ENCODE measurements around the gene AK4. TPM values are rescaled to one million over a fixed set of nuclear protein-coding genes. Genes with fewer than 3 reads are reported as not detected.
A peak's percentile ranks its signal among the peaks of the same experiment; 100 is the strongest.
"Not testable (repeated sequence)": the region's sequence is repeated elsewhere in the genome, so short reads cannot be mapped to it uniquely, and the experiment has no call there.

Gene AK4
- total RNA-seq, 1 experiment from 2014 or later, result 39.2 TPM

DNA sequence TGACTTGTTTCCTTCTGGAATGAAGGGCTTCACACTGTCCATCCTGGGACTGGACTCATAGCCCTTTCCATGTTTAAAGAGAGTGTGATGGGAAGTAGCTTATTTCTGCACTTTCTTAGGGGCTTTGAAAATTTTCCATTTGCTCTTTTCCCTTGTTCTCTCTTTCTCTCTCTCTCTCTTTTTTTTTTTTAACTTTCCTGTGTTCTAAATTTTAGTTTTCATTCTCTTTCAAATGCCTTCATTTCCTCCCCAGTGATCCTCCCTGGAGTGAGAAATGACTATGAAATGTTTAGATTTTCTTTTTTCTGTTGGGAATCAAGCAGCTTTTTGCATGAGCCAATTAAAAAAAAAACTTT lies 2.1 kb downstream of the AK4 start:
- no peak for DNase-seq (ENCODE audit: low read depth)

DNA sequence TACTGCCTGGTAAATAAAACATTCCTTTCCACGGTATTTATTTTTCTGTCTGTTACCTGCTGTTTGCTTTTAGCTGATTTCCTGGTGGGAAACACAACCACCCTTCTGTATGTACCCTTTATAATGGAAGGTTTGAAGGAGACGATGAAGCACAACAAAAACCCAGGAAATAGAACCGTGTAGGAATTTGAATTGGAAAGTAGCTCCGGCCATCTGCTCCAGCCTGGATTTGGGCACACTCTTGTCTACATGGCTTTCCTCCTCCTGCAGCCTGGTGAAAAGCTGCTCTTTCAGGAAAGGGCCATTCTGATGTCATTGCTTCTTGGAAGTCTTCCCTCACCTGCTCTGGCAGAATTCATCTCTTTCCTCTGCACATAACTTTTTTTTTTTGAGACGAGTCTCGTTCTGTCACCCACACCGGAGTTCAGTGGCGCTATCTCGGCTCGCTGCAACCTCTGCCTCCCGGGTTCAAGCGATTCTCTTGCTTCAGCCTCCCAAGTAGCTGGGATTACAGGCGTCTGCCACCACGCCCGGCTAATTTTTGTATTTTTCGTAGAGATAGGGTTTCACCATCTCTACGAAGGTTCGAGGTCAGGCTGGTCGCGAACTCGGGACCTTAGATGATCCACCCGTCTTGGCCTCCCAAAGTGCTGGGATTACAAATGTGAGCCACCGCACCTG lies 2.7 kb downstream of the AK4 start:
- DNase-seq (ENCODE audit: low read depth), result no peak

DNA sequence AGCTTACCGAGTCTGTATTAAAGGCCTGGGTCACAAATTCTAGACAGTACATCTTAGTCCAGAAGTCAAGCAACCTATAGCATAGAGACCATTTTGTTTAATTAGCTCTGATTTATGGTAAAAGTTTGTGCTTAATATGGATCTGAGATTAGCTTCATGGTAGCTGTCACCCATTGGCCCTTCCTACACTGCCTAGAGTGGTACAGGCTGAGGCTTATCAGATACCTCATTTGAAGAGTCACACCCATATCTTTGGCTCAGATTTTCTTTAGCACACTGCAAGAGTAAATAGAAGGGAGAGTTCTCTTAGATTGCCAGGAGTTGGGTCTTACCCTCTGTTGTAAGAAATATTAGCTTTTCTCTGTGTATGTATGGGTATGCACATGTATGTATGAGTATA lies 3.6 kb downstream of the AK4 start:
- no peak for DNase-seq (ENCODE audit: low read depth)

DNA sequence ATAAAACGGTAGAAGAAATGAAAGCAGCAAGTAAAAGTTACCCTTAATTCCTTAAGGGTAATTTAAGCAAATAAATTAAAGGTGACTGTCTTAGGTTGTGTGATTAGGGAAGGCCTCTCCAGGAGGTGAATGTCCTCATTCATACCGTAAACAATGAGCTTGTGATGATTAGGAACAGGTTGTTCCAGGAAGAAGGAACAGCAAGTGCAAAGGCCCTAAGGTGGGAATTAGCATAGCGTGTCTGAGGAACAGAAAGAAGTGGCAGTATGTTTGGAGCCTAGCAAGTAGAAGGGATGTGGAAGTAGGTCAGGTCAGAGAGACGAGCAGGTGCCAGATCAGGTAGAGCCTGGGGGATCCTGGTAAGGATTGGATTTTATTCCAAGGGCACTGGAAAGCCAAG lies 5.6 kb downstream of the AK4 start:
- DNase-seq (ENCODE audit: low read depth), result no peak

DNA sequence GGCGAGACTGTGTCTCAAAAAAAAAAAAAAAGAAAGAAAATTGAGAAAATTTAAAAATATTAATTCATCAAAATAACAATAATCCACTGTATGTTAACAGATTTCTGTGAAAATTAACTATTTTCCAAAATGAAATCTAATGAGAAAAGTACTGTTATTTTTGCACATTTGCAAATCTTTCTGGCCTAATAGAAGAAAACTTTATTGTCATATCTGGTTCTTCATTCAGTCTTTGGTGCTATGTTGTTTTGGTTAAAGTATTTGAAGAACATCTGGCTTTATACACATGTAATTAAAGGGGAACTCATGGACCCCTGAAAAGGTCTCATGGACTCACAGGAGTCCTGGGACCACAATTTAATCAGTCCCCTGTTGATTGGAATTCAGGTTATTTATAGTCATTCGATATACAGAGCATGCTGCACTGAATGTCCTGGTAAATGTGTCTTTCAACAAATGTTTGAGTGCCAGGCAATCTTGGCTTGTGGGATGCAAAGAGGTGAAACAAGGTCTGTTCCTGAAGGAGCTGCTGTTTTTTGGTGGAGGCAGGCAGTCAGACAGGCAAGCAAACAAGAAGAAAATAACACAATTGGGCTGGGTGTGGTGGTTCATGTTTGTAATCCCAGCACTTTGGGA lies 9.0 kb downstream of the AK4 start:
- DNase-seq (ENCODE audit: low read depth), result no peak

DNA sequence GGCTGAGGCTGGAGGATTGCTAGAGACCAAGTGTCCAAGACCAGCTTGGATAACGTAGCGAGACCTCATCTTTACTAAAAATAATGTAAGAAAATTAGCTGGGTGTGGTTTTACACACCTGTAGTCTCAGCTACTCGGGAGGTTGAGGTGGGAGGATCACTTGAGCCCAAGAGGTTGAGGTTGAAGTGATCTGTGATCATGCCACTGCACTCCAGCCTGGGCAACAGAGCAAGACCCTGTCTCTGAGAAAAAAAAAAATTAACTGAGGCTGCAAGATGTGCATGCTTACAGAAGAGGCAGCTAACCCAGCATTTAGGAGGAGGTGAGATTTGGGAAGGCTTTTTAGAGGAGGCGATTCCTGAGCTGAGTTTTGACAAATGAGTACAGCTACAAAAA lies 9.5 kb downstream of the AK4 start:
- no peak for DNase-seq (ENCODE audit: low read depth)

DNA sequence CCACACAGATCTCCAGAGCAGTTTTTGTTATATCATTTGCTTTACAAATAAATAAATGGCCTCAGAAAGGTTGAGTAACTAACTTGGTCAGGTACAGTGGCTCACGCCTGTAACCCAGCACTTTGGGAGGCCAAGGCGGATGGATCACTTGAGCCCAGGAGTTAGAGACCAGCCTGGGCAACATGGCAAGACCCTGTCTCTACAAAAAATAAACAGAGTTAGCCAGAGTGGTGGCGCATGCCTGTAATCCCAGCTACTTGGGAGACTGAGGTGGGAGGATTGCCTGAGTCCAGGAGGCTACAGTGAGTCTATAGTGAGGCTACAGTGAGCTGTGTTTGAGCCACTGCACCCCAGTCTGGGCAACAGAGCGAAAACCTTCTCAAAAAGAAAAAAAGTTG lies 11.3 kb downstream of the AK4 start:
- DNase-seq (ENCODE audit: low read depth), result not testable (repeated sequence)

DNA sequence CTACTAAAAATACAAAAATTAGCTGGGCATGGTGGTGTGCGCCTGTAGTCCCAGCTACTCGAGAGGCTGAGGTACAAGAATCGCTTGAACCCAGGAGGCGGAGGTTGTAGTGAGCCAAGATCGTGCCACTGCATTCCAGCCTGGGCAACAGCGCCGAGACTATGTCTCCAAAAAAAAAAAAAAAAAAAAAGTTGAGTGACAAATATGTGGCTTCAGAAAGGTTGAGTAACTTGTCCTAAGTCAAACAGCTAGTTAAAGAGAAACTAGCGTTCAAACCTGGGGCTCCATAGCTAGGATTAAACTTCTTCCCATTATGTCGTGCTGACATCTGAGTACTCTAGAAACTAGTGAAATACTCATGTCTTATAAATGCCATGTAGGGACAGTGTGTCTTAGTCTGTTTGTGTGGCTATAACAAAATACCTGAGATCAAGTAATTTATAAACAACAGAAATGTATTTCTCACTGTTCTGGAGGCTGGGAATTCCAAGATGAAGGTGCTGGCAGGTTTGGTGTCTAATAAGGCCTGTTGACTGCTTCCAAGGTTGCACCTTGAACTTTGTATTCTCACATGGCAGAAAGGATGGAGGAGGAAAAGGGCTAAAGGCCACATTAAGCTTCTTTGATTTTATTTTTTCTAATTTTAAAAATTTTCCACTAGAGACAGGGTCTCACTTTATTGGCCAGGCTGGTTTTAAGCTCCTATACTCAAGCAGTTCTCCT lies 12.0 kb downstream of the AK4 start:
- DNase-seq (ENCODE audit: low read depth), result no peak

DNA sequence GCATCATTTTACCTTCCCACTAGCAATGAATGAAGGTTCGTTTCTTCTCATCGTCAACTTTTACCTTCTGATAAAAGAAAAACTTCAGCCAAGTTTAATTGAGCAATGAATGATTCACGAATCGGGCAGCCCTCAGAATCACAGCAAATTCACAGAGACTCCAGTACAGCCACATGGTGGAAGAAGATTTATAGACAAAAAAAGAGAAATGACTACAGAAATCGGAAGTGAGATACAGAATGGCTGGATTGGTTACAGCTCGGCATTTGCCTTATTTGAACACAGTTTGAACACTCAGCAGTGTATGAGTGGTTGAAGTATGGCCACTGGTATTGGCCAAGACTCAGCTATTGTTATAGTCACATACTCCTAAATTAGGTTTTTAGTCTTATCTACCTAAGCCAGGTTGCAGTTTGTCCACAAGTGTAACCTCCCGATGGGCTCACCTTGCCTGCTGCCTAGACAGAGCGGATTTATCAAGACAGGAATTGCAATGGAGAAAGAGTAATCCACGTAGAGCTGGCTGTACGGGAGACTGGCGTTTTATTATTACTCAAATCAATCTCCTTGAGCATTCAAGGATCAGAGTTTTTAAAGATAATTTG lies 15.3 kb downstream of the AK4 start:
- DNase-seq (ENCODE audit: low read depth), result no peak

DNA sequence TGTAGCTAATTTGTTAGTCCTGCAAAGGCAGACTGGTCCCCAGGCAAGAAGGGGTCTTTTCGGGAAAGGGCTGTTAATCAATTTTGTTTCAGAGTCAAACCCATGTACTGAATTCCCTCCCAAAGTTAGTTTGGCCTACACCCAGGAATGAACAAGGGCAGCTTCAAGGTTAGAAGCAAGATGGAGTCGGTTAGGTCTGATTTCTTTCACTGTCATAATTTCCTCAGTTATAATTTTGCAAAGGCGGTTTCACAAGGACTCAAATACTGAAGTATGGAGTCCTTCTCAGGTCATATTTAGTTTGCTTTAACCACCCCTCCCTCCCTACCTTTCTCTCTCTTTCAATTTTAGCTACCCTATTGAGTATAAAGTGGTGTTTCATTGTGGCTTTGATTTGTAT lies 16.1 kb downstream of the AK4 start:
- DNase-seq (ENCODE audit: low read depth), result not testable (repeated sequence)

DNA sequence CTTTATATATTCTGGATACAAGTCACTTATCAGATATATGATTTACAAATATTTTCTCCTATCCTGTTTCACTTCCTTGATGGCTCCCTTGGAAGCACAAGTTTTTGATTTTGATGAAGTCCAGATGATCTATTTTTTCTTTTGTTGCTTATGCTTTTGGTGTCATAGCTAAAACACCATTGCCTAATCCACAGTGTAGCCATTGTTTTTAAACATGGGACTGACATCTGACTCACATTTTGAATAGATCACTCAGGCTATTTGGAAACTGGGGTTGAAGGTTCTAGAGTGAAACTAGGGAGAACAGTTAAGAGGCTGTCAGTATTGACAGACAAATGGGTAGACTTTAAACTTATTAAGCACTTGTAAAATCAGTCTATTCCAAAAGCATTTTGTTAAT lies 16.6 kb downstream of the AK4 start:
- no peak for DNase-seq (ENCODE audit: low read depth)

DNA sequence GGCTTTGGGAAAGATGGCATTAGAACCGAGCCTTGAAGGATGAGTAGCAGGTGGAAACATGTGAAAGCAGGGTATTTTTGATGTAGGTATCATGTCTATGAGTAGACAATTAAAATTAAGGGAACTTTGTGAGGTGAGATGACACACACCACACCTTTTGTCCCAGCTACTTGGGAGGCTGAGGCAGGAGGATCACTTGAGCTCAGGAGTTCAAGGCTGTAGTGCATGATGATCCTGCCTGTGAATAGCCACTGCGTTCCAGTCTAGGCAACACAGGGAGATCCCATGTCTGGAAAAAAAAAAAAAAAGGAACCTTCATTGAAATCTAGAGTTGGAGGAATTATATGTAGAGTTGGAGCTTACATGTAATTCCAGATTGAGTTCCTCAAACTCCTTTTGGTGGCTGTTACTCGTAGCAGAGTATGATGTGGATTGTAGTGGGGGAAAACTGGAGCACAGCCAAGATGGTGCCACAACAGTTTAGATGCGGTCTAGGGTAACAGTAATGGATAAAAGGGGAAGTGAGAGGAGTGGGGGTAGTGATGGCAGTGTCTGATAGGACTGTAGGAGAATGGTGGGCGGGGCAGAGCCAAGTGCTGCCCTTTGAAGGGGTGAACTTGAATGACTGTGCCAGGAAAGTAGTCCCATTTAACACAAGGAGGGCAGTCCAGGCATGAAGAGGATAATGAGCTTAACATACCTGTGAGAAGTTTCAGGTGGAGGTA lies 17.4 kb downstream of the AK4 start:
- DNase-seq (ENCODE audit: low read depth), result peak; percentile 28

DNA sequence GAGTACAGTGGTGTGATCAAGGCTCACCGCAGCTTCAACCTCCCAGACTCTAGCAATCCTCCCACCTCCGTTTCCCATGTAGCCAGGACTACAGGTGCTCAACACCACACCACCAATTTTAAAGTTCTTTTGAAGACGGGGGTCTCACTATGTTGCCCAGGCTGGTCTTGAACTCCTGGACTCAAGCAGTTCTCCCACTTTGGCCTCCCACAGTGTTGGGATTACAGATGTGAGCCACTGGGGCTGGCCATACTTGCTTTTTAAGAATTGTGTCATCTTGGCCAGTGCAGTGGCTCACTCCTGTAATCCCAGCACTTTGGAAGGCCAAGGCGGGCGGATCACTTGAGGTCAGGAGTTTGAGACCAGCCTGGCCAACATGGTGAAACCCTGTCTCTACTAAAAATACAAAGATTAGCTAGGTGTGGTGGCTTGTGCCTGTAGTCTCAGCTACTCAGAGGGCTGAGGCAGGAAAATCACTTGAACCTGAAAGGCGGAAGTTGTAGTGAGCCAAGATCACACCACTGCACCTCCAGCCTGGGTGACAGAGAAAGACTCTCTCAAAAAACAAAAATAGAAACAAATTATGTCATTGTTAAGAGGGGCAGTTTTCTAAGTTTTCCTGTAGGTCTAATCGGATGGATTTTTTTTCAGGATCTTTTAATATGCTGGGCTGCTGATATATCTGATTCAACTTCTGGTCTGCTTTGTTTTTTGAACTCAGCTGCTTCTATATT lies 18.7 kb downstream of the AK4 start:
- no peak for DNase-seq (ENCODE audit: low read depth)

DNA sequence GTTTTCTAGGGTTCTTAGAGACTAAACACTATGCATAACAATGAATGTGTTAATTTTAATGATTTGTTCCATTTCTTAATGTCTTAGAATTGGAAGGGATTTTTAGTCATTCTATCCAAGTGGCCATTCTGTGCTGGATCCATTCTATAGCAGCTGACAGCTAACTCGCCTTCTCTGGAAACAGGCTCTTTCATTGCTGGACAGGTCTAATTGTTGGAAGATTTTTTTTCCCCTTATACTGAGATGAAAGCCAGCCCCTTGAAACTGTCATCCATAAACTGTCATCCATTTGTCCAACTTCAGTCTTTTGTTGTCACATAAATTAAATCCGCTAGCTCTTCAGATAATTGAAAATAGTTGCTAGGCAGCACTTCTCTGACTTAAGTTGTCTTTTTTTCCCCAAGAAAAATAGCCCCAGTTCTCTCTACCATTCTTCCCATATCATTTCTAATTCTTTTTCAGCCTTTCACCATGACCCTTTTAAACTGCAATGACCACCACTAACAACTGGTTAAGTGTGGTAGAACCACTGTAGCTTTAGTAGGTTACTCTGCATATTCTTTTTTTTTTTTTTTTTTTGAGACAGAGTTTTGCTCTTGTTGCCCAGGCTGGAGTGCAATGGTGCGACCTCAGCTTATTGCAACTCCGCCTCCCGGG lies 19.7 kb downstream of the AK4 start:
- DNase-seq (ENCODE audit: low read depth), result no peak

DNA sequence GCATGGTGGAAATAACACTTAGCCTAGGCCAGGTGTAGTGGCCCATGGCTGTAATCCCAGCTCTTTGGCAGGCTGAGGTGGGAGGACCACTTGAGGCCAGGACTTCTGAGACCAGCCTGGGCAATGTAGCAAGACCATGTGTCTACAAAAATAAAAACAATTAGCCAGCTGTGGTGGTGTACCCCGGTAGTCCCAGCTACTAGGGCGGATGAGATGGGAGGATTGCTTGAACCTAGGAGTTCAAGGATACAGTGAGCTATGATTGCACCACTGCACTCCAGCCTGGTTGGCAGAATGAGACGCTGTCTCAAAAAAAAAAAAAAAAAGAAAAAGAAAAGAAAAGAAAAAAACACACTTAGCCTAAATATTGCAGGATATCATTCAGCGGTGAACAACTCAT lies 20.9 kb downstream of the AK4 start:
- no peak for DNase-seq (ENCODE audit: low read depth)

DNA sequence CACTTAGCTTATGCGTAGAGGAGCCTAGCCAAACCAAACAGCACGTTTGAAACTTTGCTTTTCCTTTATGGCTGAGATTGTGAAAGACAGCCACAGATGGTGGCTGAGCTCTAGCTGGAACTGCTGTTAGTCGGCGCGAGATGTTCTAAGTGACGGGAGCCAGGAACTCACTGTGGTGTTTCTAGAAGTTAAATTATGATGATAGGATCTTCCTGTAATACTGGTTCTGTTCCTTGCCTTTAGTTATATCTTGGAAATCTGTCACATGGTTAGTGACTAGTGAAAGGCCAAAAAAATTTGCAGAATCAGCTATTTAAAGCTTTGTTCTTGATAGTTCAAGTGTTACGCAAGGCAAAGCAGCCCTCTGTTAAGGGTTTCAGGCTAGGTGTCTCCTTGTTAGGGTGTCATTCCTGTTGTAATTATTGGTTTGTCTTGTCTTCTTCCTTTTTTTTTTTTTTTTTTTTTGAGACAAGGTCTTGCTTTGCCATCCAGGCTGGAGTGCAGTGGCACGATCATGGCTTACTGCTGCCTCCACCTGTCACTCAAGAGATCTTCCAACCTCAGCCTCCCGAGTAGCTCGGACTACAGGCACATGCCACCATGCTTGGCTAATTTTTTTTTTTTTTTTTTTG lies 22.6 kb downstream of the AK4 start:
- DNase-seq (ENCODE audit: low read depth), result no peak

DNA sequence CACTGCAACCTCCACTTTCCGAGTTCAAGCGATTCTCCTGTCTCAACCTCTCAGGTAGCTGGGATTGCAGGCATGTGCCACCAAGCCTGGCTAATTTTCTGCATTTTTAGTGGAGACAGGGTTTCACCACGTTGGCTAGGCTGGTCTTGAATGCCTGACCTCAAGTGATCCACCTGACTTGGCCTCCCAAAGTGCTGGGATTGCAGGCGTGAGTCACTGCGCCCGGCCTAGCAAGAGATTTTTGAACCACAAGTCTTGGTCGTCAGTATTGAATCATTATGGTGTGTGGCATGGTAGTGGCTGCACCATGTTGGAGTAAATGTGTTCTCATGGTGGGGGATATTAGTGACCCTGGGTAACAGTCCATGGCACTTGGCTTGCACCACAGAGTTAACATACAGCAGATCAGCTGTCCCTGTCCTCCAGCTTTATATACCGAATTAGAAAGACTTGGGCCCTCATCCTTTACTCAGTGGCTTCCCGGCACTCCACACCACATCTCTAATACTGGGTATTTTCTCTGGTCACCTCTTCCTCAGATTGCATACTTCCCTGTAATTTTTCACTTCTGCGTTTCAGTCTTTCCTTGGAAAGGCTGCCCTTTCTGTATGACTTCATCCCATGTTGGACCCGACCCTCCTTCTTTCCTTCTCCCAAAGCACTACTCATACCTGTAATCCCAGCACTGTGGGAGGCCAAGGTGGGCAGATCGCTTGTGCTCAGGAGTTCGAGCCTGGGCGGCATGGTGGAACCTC lies 25.1 kb downstream of the AK4 start:
- DNase-seq (ENCODE audit: low read depth), result peak; percentile 32

DNA sequence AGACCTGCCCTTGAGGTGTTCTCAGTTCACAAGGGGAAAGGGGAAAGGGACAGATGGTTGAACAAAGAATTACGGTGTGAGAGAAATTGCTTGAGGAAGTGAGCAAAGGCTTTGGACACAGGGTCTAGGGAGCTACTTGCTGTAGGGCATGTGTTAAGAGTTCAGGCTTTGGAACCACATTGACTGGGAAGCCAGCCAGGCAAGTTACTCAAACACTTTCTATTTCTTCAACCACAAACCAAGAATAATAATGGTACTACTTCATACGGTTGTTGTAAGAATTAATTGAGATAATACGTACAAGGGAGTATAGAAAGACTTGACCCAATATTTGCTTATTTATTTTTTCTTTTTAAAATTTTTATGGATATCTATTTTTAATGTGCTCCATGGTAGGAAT lies 26.6 kb downstream of the AK4 start:
- DNase-seq (ENCODE audit: low read depth), result peak; percentile 97
